SU-DHL-6 (cell line): ENCODE results near the gene CPNE5.

ENCODE experiments used
- CTCF ChIP-seq: fragments of 200-600 bp; sonication (generic); IDR thresholded peaks from one replicate; pipeline ENCODE4 v1.5.1; 2017; ENCODE audit warnings: antibody characterized with exemption, mild to moderate bottlenecking, low read length, moderate library complexity; ENCODE audit not compliant: insufficient read depth, poor library complexity, severe bottlenecking
- EZH2phosphoT487 ChIP-seq: fragments of 200-600 bp; sonication (generic), shearing (Covaris generic); conservative IDR thresholded peaks from 2 replicates; pipeline ENCODE4 v1.6.1; 2018; ENCODE audit warnings: mild to moderate bottlenecking, antibody characterized with exemption, low read length, moderate library complexity, mixed read lengths

- TF ChIP-seq CTCF = no peak
- no peak for TF ChIP-seq EZH2phosphoT487
Observed at GRCh38 chr6:36728289-36729160, 110.7 kb downstream of the CPNE5 start.
